Bronchial smooth muscle cell (primary cell): ENCODE results near the gene CBLL2. TPM values are rescaled to one million over a fixed set of nuclear protein-coding genes. Genes with fewer than 3 reads are reported as not detected.

Experiments
- total RNA-seq: library from RNA; depleted of rRNA; stranded (reverse); fragments of >200 nt; gene quantifications from 2 replicates; pipeline ENCODE4 v1.2.1, GENCODE V29; 2014

CBLL2 gene
- under 0.01 TPM in 1 of 2 replicates, not detected in the other for total RNA-seq

DNA sequence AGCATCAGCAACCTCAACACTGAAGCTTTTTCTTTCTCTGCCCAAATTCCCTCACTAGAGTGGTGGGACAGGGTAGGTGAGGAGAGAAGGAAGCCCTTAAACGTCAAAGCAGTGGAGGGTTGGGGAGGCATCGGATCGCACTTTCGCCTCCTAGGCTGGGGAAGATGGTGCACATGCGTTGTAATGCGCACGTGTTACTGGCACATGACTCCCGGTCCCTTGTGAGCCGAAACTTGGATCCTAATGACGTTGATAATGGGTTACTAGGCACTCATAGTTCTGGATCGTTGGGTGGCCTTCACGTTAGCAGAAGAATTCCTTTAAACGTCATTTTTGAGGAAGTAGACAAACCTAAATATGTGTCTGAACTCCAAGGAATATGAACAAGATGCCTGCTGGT, at the start of gene CBLL2:
TSS of gene CBLL2 (plus strand) at position 301 of the 400 bp plus-strand sequence. CDS start at position 380, 79 bp downstream.

Other genes with a start within 250 kb of the CBLL2 start
- gene PHEX, start 240.6 kb upstream of the CBLL2 start, total RNA-seq: 0.95 and 1.9 TPM in 2 replicates